Neural progenitor cell (in vitro differentiated cells): ENCODE results near the gene ZBTB4. TPM values are rescaled to one million over a fixed set of nuclear protein-coding genes. Genes with fewer than 3 reads are reported as not detected.
A peak's percentile ranks its signal among the peaks of the same experiment; 100 is the strongest.

Experiments
- DNase-seq: peaks from one replicate; pipeline ENCODE4 v3.0.0-alpha.2; 2016; ENCODE audit warnings: low spot score
- H2AFZ ChIP-seq: fragments of 200-600 bp; sonication (generic); replicated peaks from 2 replicates; pipeline ENCODE4 v1.6.1; 2016; ENCODE audit warnings: antibody characterized with exemption
- H3F3A ChIP-seq: fragments of 200-600 bp; sonication (generic); 2 replicates; pipeline ENCODE4 v1.6.1; 2016; ENCODE audit warnings: antibody characterized with exemption, low read depth
- H3K27ac ChIP-seq: fragments of 200-600 bp; sonication (generic); 2 replicates; pipeline ENCODE4 v1.5.1; 2016; ENCODE audit warnings: mild to moderate bottlenecking
- H3K27me3 ChIP-seq: fragments of 200-600 bp; sonication (generic); 2 replicates; pipeline ENCODE4 v1.6.1; 2016; ENCODE audit warnings: mild to moderate bottlenecking, moderate library complexity
- H3K36me3 ChIP-seq: fragments of 200-600 bp; sonication (generic); 2 replicates; pipeline ENCODE4 v1.5.1; 2016
- H3K4me1 ChIP-seq: fragments of 200-600 bp; sonication (generic); 2 replicates; pipeline ENCODE4 v1.6.1; 2016; ENCODE audit warnings: mixed run types
- H3K4me2 ChIP-seq: fragments of 200-600 bp; sonication (generic); 2 replicates; pipeline ENCODE4 v1.6.1; 2016
- H3K4me3 ChIP-seq: fragments of 200-600 bp; sonication (generic); 2 replicates; pipeline ENCODE4 v1.5.1; 2016
- H3K79me2 ChIP-seq: fragments of 200-600 bp; sonication (generic); 2 replicates; pipeline ENCODE4 v1.6.1; 2016; ENCODE audit warnings: low read depth
- H3K9ac ChIP-seq: fragments of 200-600 bp; sonication (generic); 2 replicates; pipeline ENCODE4 v1.6.1; 2016
- H3K9me3 ChIP-seq: fragments of 200-600 bp; sonication (generic); 2 replicates; pipeline ENCODE4 v1.5.1; 2016; ENCODE audit warnings: low read depth
- H4K20me1 ChIP-seq: fragments of 200-600 bp; sonication (generic); 2 replicates; pipeline ENCODE4 v1.6.1; 2016; ENCODE audit warnings: low read depth
- H3K27ac Mint-ChIP-seq: 3 replicates; pipeline ENCODE4 v1.8.0; 2021; ENCODE audit warnings: mixed read lengths
- H3K27me3 Mint-ChIP-seq: 2 replicates; pipeline ENCODE4 v1.8.0; 2022; ENCODE audit warnings: low read depth, mild to moderate bottlenecking, inconsistent platforms, moderate library complexity, mixed read lengths; ENCODE audit not compliant: insufficient read depth
- H3K36me3 Mint-ChIP-seq: 3 replicates; pipeline ENCODE4 v1.8.0; 2021; ENCODE audit warnings: mixed read lengths
- H3K4me1 Mint-ChIP-seq: 3 replicates; pipeline ENCODE4 v1.8.0; 2021; ENCODE audit warnings: mixed read lengths
- H3K4me3 Mint-ChIP-seq: 3 replicates; pipeline ENCODE4 v1.8.0; 2021; ENCODE audit warnings: mild to moderate bottlenecking, moderate library complexity, mixed read lengths
- H3K9me3 Mint-ChIP-seq: 3 replicates; pipeline ENCODE4 v1.8.0; 2020; ENCODE audit warnings: mixed read lengths
- EZH2 ChIP-seq: fragments of 200-600 bp; sonication (generic); IDR thresholded peaks from 2 replicates; pipeline ENCODE4 v1.6.1; 2017; ENCODE audit warnings: antibody characterized with exemption, mild to moderate bottlenecking, moderate library complexity
- EZH2phosphoT487 ChIP-seq: fragments of 200-600 bp; sonication (generic); IDR thresholded peaks from 2 replicates; pipeline ENCODE4 v1.6.1; 2017; ENCODE audit warnings: antibody characterized with exemption
- total RNA-seq: library from RNA; depleted of rRNA; stranded (reverse); fragments of >200 nt; gene quantifications from 2 replicates; pipeline ENCODE4 v1.2.3, GENCODE V29; 2015; ENCODE audit warnings: low replicate concordance
- TF ChIP-seq, protein P1 (sequence below): fragments of 200-600 bp; sonication (generic); IDR thresholded peaks from 2 replicates; pipeline ENCODE4 v1.5.1; 2017; ENCODE audit warnings: antibody characterized with exemption, mild to moderate bottlenecking

ZBTB4 gene
- total RNA-seq, 1 donor from 2014 or later: 5.4 TPM

DNA sequence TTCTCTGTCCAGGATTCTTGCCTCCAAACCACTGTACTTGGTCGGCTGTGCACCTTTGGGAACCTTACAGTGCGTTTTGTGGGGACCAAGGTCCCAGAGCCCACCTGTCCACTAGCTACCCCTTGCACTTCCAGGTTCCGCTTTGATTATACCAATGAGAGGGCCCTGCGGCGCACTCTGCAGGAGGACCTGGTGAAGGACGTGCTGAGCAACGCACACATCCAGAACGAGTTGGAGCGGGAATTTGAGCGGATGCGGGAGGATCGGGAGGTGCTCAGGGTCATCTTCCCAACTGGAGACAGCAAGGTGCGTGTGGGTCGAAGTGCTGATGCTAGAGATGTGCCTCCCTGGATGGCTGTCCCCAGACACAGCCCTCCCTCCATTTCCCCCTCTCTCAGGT, 23.6 kb upstream of the ZBTB4 start:
- Mint-ChIP-seq H3K4me3 (no peak overlapping the region), H3K27ac (no peak overlapping the region), H3K9me3 (no peaks in the 10 kb centered on the region), H3K27me3 (peaks cover 2% of the 10 kb centered on the region), H3K36me3 (peaks cover 53% of the 10 kb centered on the region), H3K4me1 (no peaks in the 10 kb centered on the region)
- Histone ChIP-seq H4K20me1 (peaks cover 14% of the 10 kb centered on the region), H3F3A (peaks cover 10% of the 10 kb centered on the region), H2AFZ (no peak overlapping the region), H3K4me3 (no peak overlapping the region), H3K9ac (no peak overlapping the region), H3K4me2 (no peak overlapping the region), H3K36me3 (peaks cover 18% of the 10 kb centered on the region), H3K4me1 (no peaks in the 10 kb centered on the region), H3K27me3 (no peaks in the 10 kb centered on the region), H3K9me3 (no peaks in the 10 kb centered on the region), H3K27ac (no peak overlapping the region), H3K79me2 (no peaks in the 10 kb centered on the region)
- TF ChIP-seq EZH2: no peak
- TF ChIP-seq, protein P1, sequence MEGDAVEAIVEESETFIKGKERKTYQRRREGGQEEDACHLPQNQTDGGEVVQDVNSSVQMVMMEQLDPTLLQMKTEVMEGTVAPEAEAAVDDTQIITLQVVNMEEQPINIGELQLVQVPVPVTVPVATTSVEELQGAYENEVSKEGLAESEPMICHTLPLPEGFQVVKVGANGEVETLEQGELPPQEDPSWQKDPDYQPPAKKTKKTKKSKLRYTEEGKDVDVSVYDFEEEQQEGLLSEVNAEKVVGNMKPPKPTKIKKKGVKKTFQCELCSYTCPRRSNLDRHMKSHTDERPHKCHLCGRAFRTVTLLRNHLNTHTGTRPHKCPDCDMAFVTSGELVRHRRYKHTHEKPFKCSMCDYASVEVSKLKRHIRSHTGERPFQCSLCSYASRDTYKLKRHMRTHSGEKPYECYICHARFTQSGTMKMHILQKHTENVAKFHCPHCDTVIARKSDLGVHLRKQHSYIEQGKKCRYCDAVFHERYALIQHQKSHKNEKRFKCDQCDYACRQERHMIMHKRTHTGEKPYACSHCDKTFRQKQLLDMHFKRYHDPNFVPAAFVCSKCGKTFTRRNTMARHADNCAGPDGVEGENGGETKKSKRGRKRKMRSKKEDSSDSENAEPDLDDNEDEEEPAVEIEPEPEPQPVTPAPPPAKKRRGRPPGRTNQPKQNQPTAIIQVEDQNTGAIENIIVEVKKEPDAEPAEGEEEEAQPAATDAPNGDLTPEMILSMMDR: peak; percentile 49
- no peak for TF ChIP-seq EZH2phosphoT487
- peak; percentile 48 for DNase-seq

DNA sequence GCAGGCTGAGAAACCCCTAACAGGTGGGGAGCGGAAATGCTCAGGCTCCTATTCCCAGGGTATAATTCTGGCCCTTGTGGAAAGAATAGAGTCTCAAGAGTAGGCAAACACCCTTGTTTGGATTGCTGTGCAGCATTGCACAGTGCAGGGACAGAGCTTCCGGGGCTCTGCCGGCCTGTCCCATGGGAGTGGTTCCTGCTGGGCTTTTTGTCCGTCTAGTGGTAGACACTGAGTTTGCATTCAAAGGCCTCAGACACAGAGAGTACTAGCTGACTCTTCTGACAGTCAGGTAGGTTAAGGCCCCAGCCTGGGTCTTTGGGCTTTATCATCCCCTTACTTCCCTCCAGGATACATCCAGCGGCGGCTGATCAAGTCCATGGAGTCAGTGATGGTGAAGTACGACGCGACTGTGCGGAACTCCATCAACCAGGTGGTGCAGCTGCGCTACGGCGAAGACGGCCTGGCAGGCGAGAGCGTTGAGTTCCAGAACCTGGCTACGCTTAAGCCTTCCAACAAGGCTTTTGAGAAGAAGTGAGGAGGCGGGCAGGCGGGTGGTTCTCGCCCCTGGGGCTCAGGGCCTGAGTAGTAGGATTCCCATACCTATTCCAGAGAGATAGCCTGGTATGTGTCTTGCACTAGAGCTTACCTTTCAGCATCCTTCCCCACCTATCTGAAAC, 22.9 kb upstream of the ZBTB4 start:
- H3K79me2 ChIP-seq: no peaks in the 10 kb centered on the region
- no peak overlapping the region for H3K4me3 Mint-ChIP-seq
- no peaks in the 10 kb centered on the region for H3K4me1 ChIP-seq
- peaks cover 2% of the 10 kb centered on the region for H3K27me3 Mint-ChIP-seq
- no peak overlapping the region for H3K4me2 ChIP-seq
- H3K9me3 ChIP-seq: no peaks in the 10 kb centered on the region
- H3K27ac Mint-ChIP-seq: no peak overlapping the region
- no peak overlapping the region for H3K9ac ChIP-seq
- H3F3A ChIP-seq: peaks cover 10% of the 10 kb centered on the region
- no peaks in the 10 kb centered on the region for H3K4me1 Mint-ChIP-seq
- H3K9me3 Mint-ChIP-seq: no peaks in the 10 kb centered on the region
- H2AFZ ChIP-seq: no peak overlapping the region
- H3K4me3 ChIP-seq: no peak overlapping the region
- no peaks in the 10 kb centered on the region for H3K27me3 ChIP-seq
- DNase-seq: no peak
- peaks cover 53% of the 10 kb centered on the region for H3K36me3 Mint-ChIP-seq
- no peak overlapping the region for H3K27ac ChIP-seq
- TF ChIP-seq, protein P1: no peak
- no peak for TF ChIP-seq EZH2
- TF ChIP-seq EZH2phosphoT487: no peak
- H4K20me1 ChIP-seq: peaks cover 13% of the 10 kb centered on the region
- H3K36me3 ChIP-seq: peaks cover 18% of the 10 kb centered on the region

DNA sequence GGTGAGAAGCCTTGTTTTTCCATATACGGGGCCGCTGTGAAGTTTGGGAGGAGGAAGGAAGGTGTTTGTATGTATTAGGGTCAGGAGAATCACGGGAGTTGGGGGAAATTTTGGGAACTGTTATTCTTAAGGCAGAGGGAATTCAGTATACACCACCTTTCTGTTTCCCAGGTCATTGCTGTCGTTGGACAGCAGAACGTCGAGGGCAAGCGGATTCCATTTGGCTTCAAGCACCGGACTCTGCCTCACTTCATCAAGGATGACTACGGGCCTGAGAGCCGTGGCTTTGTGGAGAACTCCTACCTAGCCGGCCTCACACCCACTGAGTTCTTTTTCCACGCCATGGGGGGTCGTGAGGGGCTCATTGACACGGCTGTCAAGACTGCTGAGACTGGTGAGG, 22.3 kb upstream of the ZBTB4 start:
- Histone ChIP-seq H3K4me1 (no peaks in the 10 kb centered on the region), H3K36me3 (peaks cover 18% of the 10 kb centered on the region)
- H3K9me3 Mint-ChIP-seq: no peaks in the 10 kb centered on the region

More for the DNA sequence above, 22.3 kb upstream of the ZBTB4 start:
- Histone ChIP-seq H3K4me2 (no peak overlapping the region), H3K27me3 (no peaks in the 10 kb centered on the region), H4K20me1 (peaks cover 11% of the 10 kb centered on the region), H3K9ac (no peak overlapping the region), H3K79me2 (no peaks in the 10 kb centered on the region), H3K4me3 (no peak overlapping the region), H3F3A (peaks cover 10% of the 10 kb centered on the region), H2AFZ (no peak overlapping the region), H3K27ac (no peak overlapping the region), H3K9me3 (no peaks in the 10 kb centered on the region)
- Mint-ChIP-seq H3K36me3 (peaks cover 58% of the 10 kb centered on the region), H3K27me3 (peaks cover 4% of the 10 kb centered on the region), H3K4me1 (no peaks in the 10 kb centered on the region), H3K27ac (no peak overlapping the region), H3K4me3 (no peak overlapping the region)
- no peak for DNase-seq
- no peak for TF ChIP-seq EZH2
- TF ChIP-seq EZH2phosphoT487: no peak
- TF ChIP-seq, protein P1: no peak
